ENCODE data around the gene MED13.

The MED13 gene

DNA sequence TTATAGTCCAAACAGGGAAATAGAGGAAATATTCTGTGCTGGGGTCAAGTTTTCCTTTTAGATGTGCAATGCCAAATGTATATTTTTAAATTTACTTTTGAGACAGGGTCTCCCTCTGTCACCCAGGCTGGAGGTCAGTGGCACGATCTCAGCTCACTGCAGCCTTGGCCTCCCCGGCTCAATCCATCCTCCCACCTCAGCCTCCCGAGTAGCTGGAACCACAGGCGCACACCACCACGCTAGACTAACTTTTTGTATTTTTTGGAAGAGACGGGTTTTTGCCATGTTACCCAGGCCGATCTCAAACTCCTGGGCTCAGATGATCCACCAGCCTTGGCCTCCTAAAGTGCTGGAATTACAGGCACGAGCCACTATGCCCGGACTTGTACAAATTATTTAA, 25.8 kb upstream of the MED13 start:
- H3K4me3 ChIP-seq (ENCODE audit: low read depth, low read length), result no peak overlapping the region
- no peak for DNase-seq (ENCODE audit: low read depth)
- TF ChIP-seq, protein P1, sequence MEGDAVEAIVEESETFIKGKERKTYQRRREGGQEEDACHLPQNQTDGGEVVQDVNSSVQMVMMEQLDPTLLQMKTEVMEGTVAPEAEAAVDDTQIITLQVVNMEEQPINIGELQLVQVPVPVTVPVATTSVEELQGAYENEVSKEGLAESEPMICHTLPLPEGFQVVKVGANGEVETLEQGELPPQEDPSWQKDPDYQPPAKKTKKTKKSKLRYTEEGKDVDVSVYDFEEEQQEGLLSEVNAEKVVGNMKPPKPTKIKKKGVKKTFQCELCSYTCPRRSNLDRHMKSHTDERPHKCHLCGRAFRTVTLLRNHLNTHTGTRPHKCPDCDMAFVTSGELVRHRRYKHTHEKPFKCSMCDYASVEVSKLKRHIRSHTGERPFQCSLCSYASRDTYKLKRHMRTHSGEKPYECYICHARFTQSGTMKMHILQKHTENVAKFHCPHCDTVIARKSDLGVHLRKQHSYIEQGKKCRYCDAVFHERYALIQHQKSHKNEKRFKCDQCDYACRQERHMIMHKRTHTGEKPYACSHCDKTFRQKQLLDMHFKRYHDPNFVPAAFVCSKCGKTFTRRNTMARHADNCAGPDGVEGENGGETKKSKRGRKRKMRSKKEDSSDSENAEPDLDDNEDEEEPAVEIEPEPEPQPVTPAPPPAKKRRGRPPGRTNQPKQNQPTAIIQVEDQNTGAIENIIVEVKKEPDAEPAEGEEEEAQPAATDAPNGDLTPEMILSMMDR (IDR thresholded peaks at IDR 0.05; ENCODE audit: low read depth, low read length, missing control alignments), result no peak
- in situ Hi-C loops (cut with HindIII; ENCODE audit: low sequenced_read_pairs), result no loop called here

DNA sequence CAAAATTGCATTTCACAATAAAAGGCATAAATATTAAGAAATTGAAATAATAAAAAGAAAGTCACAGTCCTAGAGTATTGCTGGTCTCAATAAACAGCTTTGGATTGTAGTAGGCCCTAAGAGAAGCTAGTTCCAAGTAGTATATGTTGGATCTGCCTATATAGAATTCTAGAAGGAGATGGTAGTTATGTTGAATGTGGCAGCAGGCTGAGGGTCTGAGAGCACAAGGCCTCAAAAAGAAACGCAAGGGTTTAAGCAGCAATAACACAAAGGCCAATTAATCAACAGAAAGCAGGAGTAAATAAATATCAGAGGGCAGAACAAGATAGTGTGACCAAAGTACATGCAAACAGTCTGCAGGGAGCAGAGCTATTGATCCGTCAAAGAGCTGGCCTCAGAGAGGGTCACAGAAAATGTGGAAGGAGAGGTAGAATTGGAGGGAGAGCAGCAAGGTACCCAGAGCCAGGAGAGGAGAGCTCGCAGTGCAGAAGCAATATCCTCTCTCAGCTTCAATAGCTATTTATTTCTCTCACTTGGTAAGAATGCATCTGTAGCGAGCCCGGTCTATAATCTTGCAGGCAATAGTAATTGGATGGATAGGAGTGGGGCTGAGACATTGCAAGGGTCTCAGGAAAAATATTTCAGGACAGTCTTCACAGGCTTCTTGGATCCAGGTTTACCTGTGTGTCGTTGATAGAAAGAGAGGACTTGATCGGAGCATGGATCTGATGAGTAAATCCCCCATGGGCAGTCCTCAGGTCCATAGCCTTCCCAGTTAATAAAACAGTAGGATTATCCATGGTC, 25.1 kb upstream of the MED13 start:
- in situ Hi-C loops (cut with HindIII; ENCODE audit: low sequenced_read_pairs), result no loop called here
- no peak overlapping the region for H3K4me3 ChIP-seq (ENCODE audit: low read depth, low read length)
- TF ChIP-seq, protein P1 (IDR thresholded peaks at IDR 0.05; ENCODE audit: low read depth, low read length, missing control alignments), result no peak
- no peak for DNase-seq (ENCODE audit: low read depth)

DNA sequence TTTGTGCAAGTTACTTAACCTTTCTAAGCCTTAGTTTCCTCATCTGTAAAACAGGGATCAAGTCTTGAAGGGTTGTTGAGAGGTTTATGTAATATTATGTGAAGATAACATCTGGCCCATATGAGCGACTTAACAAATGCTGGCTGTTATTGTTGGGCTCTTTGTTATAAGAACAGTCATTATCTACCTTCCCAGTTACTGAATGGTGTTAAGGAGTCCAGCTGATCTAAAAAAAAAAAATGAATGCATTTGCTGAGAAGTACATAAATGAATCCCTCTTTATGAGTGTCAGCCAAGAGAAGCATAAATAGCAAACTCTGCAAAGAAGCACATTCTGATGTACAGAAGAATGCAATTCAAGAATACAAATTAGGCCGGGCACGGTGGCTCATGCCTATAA, 24.3 kb upstream of the MED13 start:
- TF ChIP-seq, protein P1 (IDR thresholded peaks at IDR 0.05; ENCODE audit: low read depth, low read length, missing control alignments), result no peak
- in situ Hi-C loops (cut with HindIII; ENCODE audit: low sequenced_read_pairs), result no loop called here
- no peak for DNase-seq (ENCODE audit: low read depth)
- no peak overlapping the region for H3K4me3 ChIP-seq (ENCODE audit: low read depth, low read length)

DNA sequence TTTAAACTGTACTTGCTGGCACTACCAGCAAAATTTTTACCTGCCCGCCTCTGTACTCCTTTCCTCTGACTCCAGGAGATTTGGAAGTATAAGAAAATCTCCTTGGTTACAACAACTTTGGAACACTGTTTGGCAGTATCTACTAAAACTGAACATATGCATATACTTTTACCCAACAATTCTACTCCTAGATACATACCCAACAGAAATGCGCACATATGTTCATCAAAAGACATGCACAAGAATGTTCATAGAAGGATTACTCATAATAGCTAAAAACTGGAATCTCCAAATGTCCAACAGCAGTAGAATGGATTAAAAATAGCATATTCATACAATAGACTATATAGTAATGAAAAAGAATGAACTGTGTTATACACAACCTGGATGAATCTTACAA, 21.7 kb upstream of the MED13 start:
- TF ChIP-seq, protein P1 (IDR thresholded peaks at IDR 0.05; ENCODE audit: low read depth, low read length, missing control alignments), result no peak
- DNase-seq (ENCODE audit: low read depth), result no peak
- in situ Hi-C loops (cut with HindIII; ENCODE audit: low sequenced_read_pairs), result no loop called here
- no peak overlapping the region for H3K4me3 ChIP-seq (ENCODE audit: low read depth, low read length)

DNA sequence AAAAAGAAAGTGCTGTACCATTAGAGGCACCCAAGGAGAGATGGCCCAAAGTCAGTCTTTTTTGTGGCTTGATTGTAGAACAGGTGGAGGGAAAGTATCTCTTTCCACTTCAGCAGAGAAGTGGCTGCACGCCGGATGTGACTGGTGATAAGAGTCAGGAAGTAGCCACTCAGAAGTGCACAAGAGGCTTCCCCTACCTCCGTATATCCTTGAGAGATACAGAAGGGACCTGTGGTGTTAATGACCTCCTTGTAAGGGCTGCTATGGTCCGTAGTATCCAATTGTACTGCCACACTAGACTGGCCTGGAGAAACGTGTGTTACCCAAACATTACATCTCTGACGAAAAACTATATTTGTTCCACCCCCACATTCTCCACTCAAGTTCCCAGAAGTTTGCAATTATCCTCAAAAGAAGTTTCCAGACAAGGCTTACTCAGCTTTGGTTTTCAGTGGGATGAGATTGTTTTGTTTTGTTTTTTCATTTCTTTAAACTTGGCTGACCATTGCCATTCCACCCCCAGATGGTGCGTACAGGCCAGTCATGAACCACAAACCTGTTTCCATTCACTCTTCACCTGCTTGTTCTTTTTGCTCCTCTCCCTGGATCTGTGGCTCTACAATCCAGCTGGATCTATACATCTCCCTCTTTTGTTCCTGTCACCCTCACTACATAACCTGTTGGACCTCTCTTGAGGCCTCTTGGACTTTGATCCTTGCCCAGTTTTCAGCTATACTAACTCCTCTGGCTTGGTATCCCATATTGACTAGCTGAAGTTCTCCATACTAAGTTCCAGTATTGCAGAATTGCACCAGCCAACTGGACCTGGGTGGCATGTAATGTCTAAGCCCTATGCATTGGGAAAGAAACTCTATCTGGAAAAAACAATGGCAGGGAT, 20.7 kb upstream of the MED13 start:
- DNase-seq (ENCODE audit: low read depth), result no peak
- TF ChIP-seq, protein P1 (IDR thresholded peaks at IDR 0.05; ENCODE audit: low read depth, low read length, missing control alignments), result no peak
- no peak overlapping the region for H3K4me3 ChIP-seq (ENCODE audit: low read depth, low read length)
- in situ Hi-C loops (cut with HindIII; ENCODE audit: low sequenced_read_pairs), result no loop called here

DNA sequence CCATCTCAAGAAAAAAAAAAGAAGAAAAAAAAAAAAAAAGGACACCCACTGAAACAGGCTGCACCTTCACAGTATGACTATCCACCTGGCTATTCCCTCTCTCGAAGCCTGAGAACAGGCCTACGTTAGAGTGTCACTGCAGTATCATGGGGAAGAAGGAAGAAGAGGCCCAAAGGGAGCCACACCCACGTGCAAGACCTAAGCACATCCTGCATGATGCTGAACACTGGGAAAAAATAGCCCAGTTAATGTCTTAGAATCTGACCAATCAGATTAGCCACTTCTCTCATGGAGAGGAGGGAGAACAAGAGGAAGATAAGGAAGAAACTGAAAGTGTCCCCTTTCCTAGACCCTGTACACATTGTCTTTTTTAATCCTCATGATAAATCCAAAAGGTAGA, 19.5 kb upstream of the MED13 start:
- TF ChIP-seq, protein P1 (IDR thresholded peaks at IDR 0.05; ENCODE audit: low read depth, low read length, missing control alignments), result no peak
- DNase-seq (ENCODE audit: low read depth), result no peak
- in situ Hi-C loops (cut with HindIII; ENCODE audit: low sequenced_read_pairs), result no loop called here
- H3K4me3 ChIP-seq (ENCODE audit: low read depth, low read length), result no peak overlapping the region
